HepG2 (cell line): Measurements from ENCODE around the gene TFB1M. TPM values are rescaled to one million over a fixed set of nuclear protein-coding genes. Genes with fewer than 3 reads are reported as not detected.
A peak's percentile ranks its signal among the peaks of the same experiment; 100 is the strongest.

Experiments
- BHLHE40 ChIP-seq: IDR thresholded peaks from 2 replicates; pipeline ENCODE4 v1.6.1; 2011; ENCODE audit warnings: low read length, improper control_type of control experiment
- CBFB ChIP-seq: sonication (generic); formaldehyde crosslinking; IDR thresholded peaks from 2 replicates; pipeline ENCODE4 v1.4.0; 2020; ENCODE audit warnings: missing genetic modification reagents
- DMAP1 ChIP-seq: IDR thresholded peaks from 2 replicates; pipeline ENCODE4 v1.6.1; 2016
- ELF3 ChIP-seq: IDR thresholded peaks from 2 replicates; pipeline ENCODE4 v1.6.1; 2016; ENCODE audit warnings: missing genetic modification reagents, missing compliant biosample characterization
- ETV5 ChIP-seq: IDR thresholded peaks from 2 replicates; pipeline ENCODE4 v1.6.1; 2018; ENCODE audit warnings: missing biosample characterization, missing genetic modification reagents, inconsistent platforms, borderline replicate concordance
- GATAD2A ChIP-seq: IDR thresholded peaks from 2 replicates; pipeline ENCODE4 v1.6.1; 2016
- KIAA2018 ChIP-seq: sonication (generic); formaldehyde crosslinking; IDR thresholded peaks from 2 replicates; pipeline ENCODE4 v1.5.0; 2020; ENCODE audit warnings: mild to moderate bottlenecking, missing genetic modification reagents, borderline replicate concordance
- PHF8 ChIP-seq: sonication (generic); formaldehyde crosslinking; IDR thresholded peaks from 2 replicates; pipeline ENCODE4 v1.5.0; 2020; ENCODE audit warnings: missing genetic modification reagents
- RELA ChIP-seq: sonication (generic); formaldehyde crosslinking; IDR thresholded peaks from 2 replicates; pipeline ENCODE4 v1.4.0; 2020; ENCODE audit warnings: missing genetic modification reagents
- TCF7L2 ChIP-seq: IDR thresholded peaks from 2 replicates; pipeline ENCODE4 v1.6.1; 2011; ENCODE audit warnings: mild to moderate bottlenecking, low read depth, low read length, moderate library complexity
- ZBTB33 ChIP-seq: sonication (generic); formaldehyde crosslinking; IDR thresholded peaks from 2 replicates; pipeline ENCODE4 v1.4.0; 2020; ENCODE audit warnings: missing genetic modification reagents
- ZFP36L2 ChIP-seq: sonication (generic); formaldehyde crosslinking; IDR thresholded peaks from 2 replicates; pipeline ENCODE4 v1.4.0; 2020; ENCODE audit warnings: missing genetic modification reagents
- ZNF557 ChIP-seq: sonication (generic); formaldehyde crosslinking; IDR thresholded peaks from 2 replicates; pipeline ENCODE4 v1.4.0; 2020; ENCODE audit warnings: missing genetic modification reagents
- ZNF605 ChIP-seq: sonication (generic); formaldehyde crosslinking; IDR thresholded peaks from 2 replicates; pipeline ENCODE4 v1.8.0; 2022; ENCODE audit warnings: mild to moderate bottlenecking, missing genetic modification reagents
- ZNF878 ChIP-seq: sonication (generic); formaldehyde crosslinking; IDR thresholded peaks from 2 replicates; pipeline ENCODE4 v1.8.1; 2023; ENCODE audit warnings: mild to moderate bottlenecking, missing genetic modification reagents, moderate library complexity
- polyA plus RNA-seq, 8 experiments: library from polyadenylated mRNA; depleted of rRNA in 3 of 8; stranded (reverse) in 7 of 8; unstranded in 1 of 8; fragments of >200 nt; fragmentation: Illumina TruSeq in 4 of 8; extraction: Trizol in 4 of 8; gene quantifications; 2 replicates each; pipeline versions ENCODE4 v1.2.1 to v1.2.3, GENCODE V29; 2011 to 2016; ENCODE audit warnings: low read depth in 4 of 8, missing spikeins in 1 of 8, mixed read lengths in 1 of 8; ENCODE audit not compliant: insufficient read depth in 1 of 8
- total RNA-seq, 5 experiments: library from RNA; depleted of rRNA; stranded (reverse); fragments of >200 nt; fragmentation: Illumina TruSeq; extraction: Trizol; gene quantifications; 2 replicates each; pipeline ENCODE4 v1.2.3, GENCODE V29; 2016; ENCODE audit warnings: low read depth in 1 of 5
- TF ChIP-seq, protein P1 (sequence below): sonication (generic); formaldehyde crosslinking; IDR thresholded peaks from 2 replicates; pipeline ENCODE4 v1.4.0; 2020; ENCODE audit warnings: missing genetic modification reagents, borderline replicate concordance

Gene TFB1M
- total and polyA plus RNA-seq, 2 of the 13 experiments (the other 11 are each of a cell fraction or from before 2014, with no cell fraction given), result 91.4 to 122 TPM

- TF ChIP-seq KIAA2018 (CRISPR knock-in tag), result no peak
- peak; percentile 36; the same call in 1 of the 2 replicates for TF ChIP-seq ZBTB33 (CRISPR knock-in tag)
- TF ChIP-seq ZNF605 (CRISPR knock-in tag), result peak; percentile 68
- no peak for TF ChIP-seq BHLHE40
- TF ChIP-seq ZNF878 (CRISPR knock-in tag), result no peak
- no peak for TF ChIP-seq TCF7L2
- TF ChIP-seq RELA (CRISPR knock-in tag), result no peak
- TF ChIP-seq PHF8 (CRISPR knock-in tag), result 0 out of 2 replicates have a peak, but pooled peaks have one; percentile 31
- peak; percentile 51; the same call in 1 of the 2 replicates for TF ChIP-seq CBFB (CRISPR knock-in tag)
- TF ChIP-seq ELF3 (CRISPR knock-in tag), result 0 out of 2 replicates have a peak, but pooled peaks have one; percentile 31
- peak; percentile 10; the same call in 1 of the 2 replicates for TF ChIP-seq DMAP1 (CRISPR knock-in tag)
- TF ChIP-seq ETV5 (CRISPR knock-in tag), result 0 out of 2 replicates have a peak, but pooled peaks have one; percentile 6
- TF ChIP-seq ZNF557 (CRISPR knock-in tag), result 0 out of 2 replicates have a peak, but pooled peaks have one; percentile 12
- TF ChIP-seq, protein P1, sequence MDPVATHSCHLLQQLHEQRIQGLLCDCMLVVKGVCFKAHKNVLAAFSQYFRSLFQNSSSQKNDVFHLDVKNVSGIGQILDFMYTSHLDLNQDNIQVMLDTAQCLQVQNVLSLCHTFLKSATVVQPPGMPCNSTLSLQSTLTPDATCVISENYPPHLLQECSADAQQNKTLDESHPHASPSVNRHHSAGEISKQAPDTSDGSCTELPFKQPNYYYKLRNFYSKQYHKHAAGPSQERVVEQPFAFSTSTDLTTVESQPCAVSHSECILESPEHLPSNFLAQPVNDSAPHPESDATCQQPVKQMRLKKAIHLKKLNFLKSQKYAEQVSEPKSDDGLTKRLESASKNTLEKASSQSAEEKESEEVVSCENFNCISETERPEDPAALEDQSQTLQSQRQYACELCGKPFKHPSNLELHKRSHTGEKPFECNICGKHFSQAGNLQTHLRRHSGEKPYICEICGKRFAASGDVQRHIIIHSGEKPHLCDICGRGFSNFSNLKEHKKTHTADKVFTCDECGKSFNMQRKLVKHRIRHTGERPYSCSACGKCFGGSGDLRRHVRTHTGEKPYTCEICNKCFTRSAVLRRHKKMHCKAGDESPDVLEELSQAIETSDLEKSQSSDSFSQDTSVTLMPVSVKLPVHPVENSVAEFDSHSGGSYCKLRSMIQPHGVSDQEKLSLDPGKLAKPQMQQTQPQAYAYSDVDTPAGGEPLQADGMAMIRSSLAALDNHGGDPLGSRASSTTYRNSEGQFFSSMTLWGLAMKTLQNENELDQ (CRISPR knock-in tag), result peak; percentile 27; the same call in 1 of the 2 replicates
- TF ChIP-seq ZFP36L2 (CRISPR knock-in tag), result no peak
- peak; percentile 55; the same call in 1 of the 2 replicates for TF ChIP-seq GATAD2A (CRISPR knock-in tag)
Observed at GRCh38 chr6:155340464-155341129, 26.3 kb upstream of the TFB1M start (continued).
